NT2/D1 (cell line): ENCODE measurements around the gene PCDHGB3.

Source experiments
- DNase-seq: peaks from one replicate; pipeline ENCODE4 v3.0.0-alpha.2; 2011; ENCODE audit warnings: low read depth, low spot score
- H3K27me3 ChIP-seq: 2 replicates; pipeline ENCODE4 v1.6.0; 2011; ENCODE audit warnings: mild to moderate bottlenecking; ENCODE audit not compliant: insufficient read length, insufficient read depth
- H3K36me3 ChIP-seq: 2 replicates; pipeline ENCODE4 v1.6.1; 2011; ENCODE audit warnings: mild to moderate bottlenecking, low read length, mixed read lengths; ENCODE audit not compliant: insufficient read depth, insufficient read length
- H3K4me1 ChIP-seq: 2 replicates; pipeline ENCODE4 v1.5.1; 2011; ENCODE audit not compliant: insufficient read depth, insufficient read length
- H3K4me3 ChIP-seq: 2 replicates; pipeline ENCODE4 v1.5.1; 2011; ENCODE audit warnings: low read depth; ENCODE audit not compliant: insufficient read length
- H3K9ac ChIP-seq: 2 replicates; pipeline ENCODE4 v1.6.0; 2011; ENCODE audit warnings: low read depth; ENCODE audit not compliant: insufficient read length
- H3K9me3 ChIP-seq: 2 replicates; pipeline ENCODE4 v1.5.1; 2011; ENCODE audit warnings: mild to moderate bottlenecking, low read length; ENCODE audit not compliant: insufficient read depth
- SUZ12 ChIP-seq: IDR thresholded peaks from 2 replicates; pipeline ENCODE4 v1.6.1; 2011; ENCODE audit not compliant: insufficient read length, insufficient read depth; ENCODE audit errors: extremely low read depth
- YY1 ChIP-seq: IDR thresholded peaks from 2 replicates; pipeline ENCODE4 v1.6.1; 2011; ENCODE audit not compliant: insufficient read length, insufficient read depth
- ZNF274 ChIP-seq: IDR thresholded peaks from 2 replicates; pipeline ENCODE4 v1.6.1; 2011; ENCODE audit warnings: mild to moderate bottlenecking, low read depth, low read length

PCDHGB3 gene

GRCh38 chr5:141360685-141361084, 9.4 kb upstream of the PCDHGB3 start:
- Histone ChIP-seq H3K9ac (no peak overlapping the region), H3K4me3 (no peak overlapping the region), H3K9me3 (peaks cover 45% of the 10 kb centered on the region)

GRCh38 chr5:141362719-141363118, 7.3 kb upstream of the PCDHGB3 start:
- no peaks in the 10 kb centered on the region for H3K4me1 ChIP-seq
- no peak for TF ChIP-seq ZNF274
- TF ChIP-seq YY1 = no peak
- TF ChIP-seq SUZ12 = no peak
- H3K9ac ChIP-seq = no peak overlapping the region
- H3K9me3 ChIP-seq = peaks cover 40% of the 10 kb centered on the region; the same call in 1 of the 2 replicates
- H3K4me3 ChIP-seq = no peak overlapping the region
- H3K27me3 ChIP-seq = no peaks in the 10 kb centered on the region
- H3K36me3 ChIP-seq = no peaks in the 10 kb centered on the region
- DNase-seq = no peak

More at GRCh38 chr5:141360685-141361084, 9.4 kb upstream of the PCDHGB3 start:
- DNase-seq = no peak
- Histone ChIP-seq H3K4me1 (no peaks in the 10 kb centered on the region), H3K27me3 (no peaks in the 10 kb centered on the region), H3K36me3 (no peaks in the 10 kb centered on the region)
- no peak for TF ChIP-seq YY1
- TF ChIP-seq ZNF274 = no peak
- TF ChIP-seq SUZ12 = no peak

- Histone ChIP-seq H3K36me3 (no peaks in the 10 kb centered on the region), H3K9me3 (peaks cover 40% of the 10 kb centered on the region; the same call in 1 of the 2 replicates), H3K27me3 (no peaks in the 10 kb centered on the region), H3K4me3 (no peak within 1 kb of the TSS), H3K4me1 (no peaks in the 10 kb centered on the region), H3K9ac (no peak within 1 kb of the TSS)
- DNase-seq = no peak
- TF ChIP-seq SUZ12 (no peak), ZNF274 (no peak), YY1 (no peak)
Measured at GRCh38 chr5:141363952-141364660, 5.9 kb upstream of the PCDHGB3 start, which contains the start of gene PCDHGA5. Gene PCDHGA5 (plus strand): TSS chr5:141364162. CDS start chr5:141364331, 169 bp downstream.

GRCh38 chr5:141366016-141366896, 3.8 kb upstream of the PCDHGB3 start:
- no peak for TF ChIP-seq YY1
- TF ChIP-seq SUZ12 = no peak
- TF ChIP-seq ZNF274 = no peak
- Histone ChIP-seq H3K4me1 (no peaks in the 10 kb centered on the region), H3K9me3 (peaks cover 46% of the 10 kb centered on the region; the same call in 1 of the 2 replicates), H3K9ac (no peak overlapping the region), H3K36me3 (no peaks in the 10 kb centered on the region), H3K4me3 (no peak overlapping the region), H3K27me3 (no peaks in the 10 kb centered on the region)
- DNase-seq = no peak

- H3K27me3 ChIP-seq = no peaks in the 10 kb centered on the region
- peaks cover 17% of the 10 kb centered on the region; the same call in 1 of the 2 replicates for H3K9me3 ChIP-seq
- DNase-seq = no peak
- H3K4me1 ChIP-seq = no peaks in the 10 kb centered on the region
- no peak overlapping the region for H3K4me3 ChIP-seq
- H3K9ac ChIP-seq = no peak overlapping the region
- TF ChIP-seq SUZ12 = no peak
- no peak for TF ChIP-seq YY1
- TF ChIP-seq ZNF274 = no peak
- H3K36me3 ChIP-seq = no peaks in the 10 kb centered on the region
Measured at GRCh38 chr5:141371572-141372475, 1.8 kb downstream of the PCDHGB3 start.

GRCh38 chr5:141373673-141374317, 3.8 kb downstream of the PCDHGB3 start, which contains the start of gene PCDHGA6:
Gene PCDHGA6 (plus strand): TSS chr5:141373891. CDS start chr5:141374084, 193 bp downstream.
- no peak for DNase-seq
- Histone ChIP-seq H3K9me3 (peaks cover 17% of the 10 kb centered on the region; the same call in 1 of the 2 replicates), H3K4me3 (no peak within 1 kb of the TSS)

More at GRCh38 chr5:141373673-141374317, 3.8 kb downstream of the PCDHGB3 start, which contains the start of gene PCDHGA6:
- Histone ChIP-seq H3K4me1 (no peaks in the 10 kb centered on the region), H3K9ac (no peak within 1 kb of the TSS), H3K27me3 (no peaks in the 10 kb centered on the region), H3K36me3 (no peaks in the 10 kb centered on the region)
- TF ChIP-seq ZNF274 = no peak
- no peak for TF ChIP-seq YY1
- TF ChIP-seq SUZ12 = no peak
